Measurements from ENCODE around the gene AP1B1.
A peak's percentile ranks its signal among the peaks of the same experiment; 100 is the strongest.
"Not testable (repeated sequence)": the region's sequence is repeated elsewhere in the genome, so short reads cannot be mapped to it uniquely, and the experiment has no call there.

Gene AP1B1

DNA sequence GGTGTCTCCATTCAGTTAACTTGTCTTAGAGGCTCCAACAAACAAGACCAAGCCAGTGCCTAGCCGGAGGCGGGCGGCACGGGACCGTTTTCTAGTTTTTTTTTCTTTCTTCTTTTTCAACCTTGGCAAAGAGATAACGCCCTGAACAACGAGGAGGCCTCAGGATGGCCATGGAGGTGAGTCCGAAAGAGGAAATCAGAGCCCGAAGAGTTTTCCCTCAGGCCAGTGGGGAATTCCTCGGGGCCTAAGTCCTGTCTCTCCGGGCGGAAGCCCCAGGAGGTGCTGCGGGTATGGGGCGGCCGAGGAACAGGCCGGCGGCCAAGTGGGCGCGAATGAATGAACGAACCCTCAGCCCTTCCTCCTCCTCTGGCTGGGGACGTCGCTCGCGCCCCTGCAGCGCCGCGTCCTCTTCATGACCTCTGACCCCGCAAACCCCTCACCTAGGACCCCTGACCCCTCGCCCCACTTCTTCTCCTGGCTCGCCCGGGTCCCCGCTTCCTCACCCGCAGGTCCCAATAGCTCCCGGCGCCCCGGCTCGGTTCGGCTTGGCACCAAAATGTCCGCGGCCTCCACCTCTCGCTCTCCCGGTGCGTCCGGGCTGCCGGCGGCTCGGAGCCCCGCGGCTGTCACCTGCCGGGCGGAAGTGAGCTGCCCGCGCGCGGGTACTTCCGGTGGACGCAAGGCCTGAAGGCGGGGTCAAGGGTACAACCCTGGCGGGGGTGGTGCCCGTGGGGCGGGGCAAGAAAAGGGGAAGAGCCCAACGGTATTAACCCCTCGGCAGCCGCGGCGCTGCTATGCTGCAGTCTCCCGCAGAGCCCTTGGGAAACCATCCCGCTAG is at the start of gene AP1B1:
Gene AP1B1, minus strand, starts transcription at position 650 of the 838 bp plus-strand sequence. CDS start 21,327 bp downstream, outside the sequence.
- peak; percentile 13 for DNase-seq

DNA sequence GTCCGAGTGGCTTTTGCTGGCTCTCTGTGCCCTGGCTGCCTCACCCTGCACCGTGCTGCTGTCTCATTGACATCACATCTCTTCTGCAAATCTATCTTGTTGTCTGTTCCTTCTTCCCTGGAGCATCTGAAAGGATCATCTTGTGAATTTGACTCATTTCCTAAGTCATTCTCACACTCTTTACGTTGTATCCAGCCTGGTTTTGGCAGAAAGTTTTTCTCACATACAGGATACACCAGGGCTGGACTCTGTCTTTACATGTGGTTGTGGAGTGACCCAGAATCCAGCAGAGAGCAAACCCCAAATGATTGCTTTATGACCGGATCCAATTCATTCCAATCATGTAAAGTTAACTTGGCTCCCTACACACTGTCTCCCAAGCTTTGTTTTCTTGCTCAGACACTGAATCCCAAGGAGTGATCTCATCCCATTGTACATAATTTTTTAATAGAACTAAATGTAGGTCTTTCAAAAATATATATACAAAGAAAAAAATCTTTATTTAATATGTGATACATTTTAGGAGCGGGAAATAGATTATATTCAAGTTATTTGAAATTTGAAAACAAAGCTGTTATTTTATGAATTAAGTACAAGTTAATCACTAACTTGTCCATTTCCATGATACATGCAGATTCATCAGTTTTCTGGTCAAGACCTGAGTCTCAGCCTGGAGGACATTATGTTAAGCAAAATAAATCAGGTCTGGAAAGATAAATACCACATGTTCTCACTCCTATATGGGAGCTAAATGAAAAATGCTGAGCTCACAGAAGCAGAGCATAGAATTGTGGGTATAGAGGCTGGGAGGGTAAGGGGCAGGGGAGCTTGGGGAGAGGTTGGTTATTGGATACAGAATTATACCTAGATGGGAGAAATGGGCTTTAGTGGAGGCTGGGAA is 47.1 kb upstream of the AP1B1 start:
- no peak for DNase-seq

DNA sequence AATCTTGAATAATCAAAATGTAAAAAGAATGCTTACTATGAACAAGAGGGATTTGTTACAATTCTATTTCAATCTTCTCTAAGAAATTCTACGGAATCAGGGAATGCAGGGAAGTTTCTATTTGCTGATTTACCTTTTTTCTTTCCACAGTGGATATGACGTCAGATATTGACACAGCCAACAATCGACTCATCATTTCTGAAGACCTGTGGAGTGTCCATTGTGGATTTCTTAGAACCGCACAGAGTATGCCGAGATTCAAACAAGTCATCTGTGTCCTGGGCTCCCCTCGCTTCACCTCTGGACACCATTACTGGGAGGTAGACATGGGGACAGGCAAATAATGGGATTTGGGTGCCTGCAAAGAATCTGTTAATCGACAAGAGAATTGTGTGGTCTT is 45.9 kb upstream of the AP1B1 start:
- no peak for DNase-seq

DNA sequence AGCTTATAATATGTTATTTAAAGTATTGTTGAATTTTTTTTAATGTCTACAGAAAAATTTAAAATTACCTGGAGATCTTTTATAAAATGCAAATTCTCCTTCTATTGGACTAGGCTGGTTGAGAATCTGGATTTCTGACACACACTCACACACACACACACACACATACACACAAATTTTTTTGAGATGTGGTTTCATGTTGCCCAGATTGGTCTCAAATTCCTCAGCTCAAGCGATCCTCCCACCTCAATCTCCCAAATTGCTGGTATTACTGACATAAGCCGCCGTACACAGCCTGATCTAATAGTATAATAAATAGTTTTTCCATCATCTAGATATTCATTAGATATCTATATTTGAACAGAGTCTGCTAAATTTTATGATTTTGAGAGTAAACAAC is 45.5 kb upstream of the AP1B1 start:
- DNase-seq: no peak

DNA sequence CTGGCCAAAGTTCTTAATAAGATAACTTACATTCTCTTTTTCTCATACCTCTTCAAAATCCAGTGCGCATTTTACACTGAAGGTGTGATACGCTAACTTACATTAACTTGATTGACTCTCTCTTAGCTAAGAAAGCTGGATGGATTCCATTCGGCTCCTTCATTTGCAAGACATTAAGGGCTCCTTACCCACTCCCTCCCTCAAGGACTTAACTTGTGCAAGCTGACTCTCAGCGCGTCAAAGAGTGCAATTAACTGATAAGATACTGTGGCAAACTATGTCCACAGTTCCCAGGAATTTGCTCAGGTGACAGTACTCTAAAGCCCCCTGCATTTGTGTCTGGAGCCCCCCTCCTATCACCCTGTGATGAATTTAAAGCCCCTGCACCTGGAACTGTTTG is 43.6 kb upstream of the AP1B1 start:
- DNase-seq: no peak

DNA sequence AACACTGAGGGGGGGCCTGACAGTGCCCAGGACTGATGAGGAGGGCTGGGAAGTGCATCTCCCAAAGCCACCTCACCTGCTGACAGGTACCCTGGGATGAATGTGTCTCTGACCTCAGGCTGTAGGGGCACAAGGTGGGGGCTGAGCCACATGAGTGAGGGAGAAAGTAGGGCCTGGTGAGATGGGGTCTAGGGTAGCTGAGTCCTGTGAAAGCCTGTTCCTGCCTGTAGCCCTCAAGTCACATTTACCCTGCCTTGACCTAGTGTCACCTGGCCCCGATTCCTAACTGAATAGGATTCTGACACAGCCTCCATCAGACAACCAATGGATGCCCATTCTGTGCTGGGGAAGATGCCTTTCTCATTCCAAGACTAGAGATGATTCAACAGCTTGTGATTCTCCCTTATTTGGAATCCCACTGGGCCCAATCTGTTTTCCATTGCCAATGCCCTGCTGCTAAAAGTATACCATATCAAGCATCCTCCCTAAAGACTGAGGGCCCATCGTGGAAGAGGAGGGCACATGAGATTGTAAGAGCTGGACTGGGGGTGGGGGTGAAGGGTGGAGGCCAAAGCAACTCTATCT is 38.9 kb upstream of the AP1B1 start:
- no peak for DNase-seq

DNA sequence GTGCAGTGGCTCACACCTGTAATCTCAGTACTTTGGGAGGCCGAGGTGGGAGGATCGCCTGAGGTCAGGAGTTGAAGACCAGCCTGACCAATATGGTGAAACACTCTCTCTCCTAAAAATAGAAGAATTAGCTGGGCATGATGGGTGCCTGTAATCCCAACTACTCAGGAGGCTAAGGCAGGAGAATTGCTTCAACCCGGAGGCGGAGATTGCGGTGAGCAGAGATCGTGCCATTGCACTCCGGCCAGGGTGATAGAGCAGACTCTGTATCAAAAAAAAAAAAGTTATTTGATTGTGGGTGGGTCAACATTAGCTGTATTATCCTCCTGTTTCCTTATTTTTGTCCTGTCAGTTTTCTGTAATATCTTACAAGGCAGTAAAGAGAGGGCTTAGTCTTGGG is 38.1 kb upstream of the AP1B1 start:
- no peak for DNase-seq

DNA sequence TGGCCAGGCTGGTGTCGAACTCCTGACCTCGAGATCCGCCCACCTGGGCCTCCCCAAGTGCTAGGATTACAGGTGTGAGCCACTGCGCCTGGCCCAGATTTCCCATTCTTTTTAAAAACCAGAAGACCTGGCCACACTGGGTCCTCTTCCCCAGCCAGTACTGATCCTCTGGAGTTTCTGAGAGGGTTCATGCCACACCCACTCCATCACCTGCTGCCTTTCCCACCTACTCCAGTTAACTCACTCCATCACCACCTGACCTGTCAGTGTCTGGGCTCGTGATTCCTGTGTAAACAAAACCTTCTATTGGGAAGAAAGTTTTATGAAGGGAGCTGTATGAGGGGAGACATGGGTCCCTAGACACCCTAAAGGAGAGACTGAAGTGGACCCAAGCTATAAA is 30.3 kb upstream of the AP1B1 start:
- not testable (repeated sequence) for DNase-seq

DNA sequence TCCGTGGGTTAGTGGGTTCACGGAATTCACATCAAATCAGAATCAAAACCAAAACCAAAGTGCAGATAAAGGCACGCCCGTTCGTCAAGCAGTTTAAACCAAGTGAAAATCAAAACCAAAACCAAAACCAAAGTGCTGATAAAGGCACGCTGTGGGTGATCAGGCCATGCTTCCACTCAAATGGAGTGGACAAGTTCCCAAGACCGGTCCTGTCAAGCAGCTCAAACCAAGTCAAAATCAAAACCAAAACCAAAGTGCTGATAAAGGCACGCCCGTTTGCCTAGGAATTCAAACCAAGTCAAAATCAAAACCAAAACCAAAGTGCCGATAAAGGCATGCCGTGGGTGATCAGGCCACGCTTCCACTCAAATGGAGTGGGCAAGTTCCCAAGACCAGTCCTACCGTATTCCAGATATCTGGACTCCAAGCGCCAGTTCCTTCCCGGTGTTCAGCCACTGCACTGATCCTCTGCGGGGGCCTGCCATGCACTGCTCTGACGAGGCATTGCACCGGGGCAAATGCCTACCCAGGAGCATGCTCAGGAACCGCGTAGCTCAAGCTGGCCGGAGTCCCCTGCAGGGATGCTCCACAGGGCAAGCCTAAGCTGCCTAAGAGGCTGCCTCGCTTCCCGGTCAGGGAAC is 26.7 kb upstream of the AP1B1 start:
- DNase-seq: not testable (repeated sequence)

DNA sequence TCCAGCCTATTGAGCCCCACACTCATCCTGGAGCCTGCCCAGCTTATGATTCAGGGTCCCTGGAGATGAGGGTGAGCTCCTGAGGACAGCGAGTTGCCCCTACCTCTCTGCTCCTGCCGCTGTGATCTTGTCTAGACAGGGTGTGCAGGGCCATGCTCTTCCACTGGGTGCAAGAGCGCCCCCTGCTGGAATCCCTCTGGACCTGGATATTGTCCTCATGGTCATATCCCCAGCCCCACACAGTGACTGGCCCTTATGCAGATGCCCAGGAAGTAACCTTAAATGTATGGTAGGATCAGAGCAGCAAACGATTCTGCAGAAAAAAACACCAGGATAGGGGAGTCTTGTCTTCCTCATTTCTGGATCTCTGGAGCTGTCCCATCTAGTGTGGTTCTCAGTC is 24.4 kb upstream of the AP1B1 start:
- not testable (repeated sequence) for DNase-seq

DNA sequence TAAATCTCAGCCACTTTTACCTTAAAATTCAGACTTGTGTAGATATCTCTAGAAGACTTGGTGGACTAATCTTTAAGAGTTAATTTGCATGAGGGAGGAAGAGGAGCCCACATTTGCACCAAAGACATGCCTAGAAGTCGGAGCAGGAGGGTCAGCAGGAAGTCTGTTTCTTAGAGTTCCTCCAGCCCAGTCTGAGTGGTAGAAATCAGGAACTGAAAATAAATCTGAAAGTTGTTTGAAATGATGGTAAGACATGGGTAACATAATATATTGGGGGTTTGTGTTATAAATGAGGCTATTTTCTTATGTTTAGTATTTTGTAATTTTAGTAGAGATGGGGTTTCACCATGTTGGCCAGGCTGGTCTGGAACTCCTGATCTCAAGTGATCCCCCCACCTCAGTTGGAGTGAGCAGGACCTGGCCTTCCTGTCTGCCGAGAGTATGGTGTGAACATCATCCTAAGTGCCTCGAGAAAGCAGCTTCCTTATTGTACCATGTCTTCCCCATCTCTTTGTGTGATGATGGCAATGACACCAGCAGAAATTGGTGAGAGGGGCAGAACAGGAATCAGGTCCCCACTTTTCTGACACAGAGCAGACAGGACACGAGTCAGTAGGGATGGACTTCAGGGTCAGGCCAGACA is 23.3 kb upstream of the AP1B1 start:
- DNase-seq: not testable (repeated sequence)

DNA sequence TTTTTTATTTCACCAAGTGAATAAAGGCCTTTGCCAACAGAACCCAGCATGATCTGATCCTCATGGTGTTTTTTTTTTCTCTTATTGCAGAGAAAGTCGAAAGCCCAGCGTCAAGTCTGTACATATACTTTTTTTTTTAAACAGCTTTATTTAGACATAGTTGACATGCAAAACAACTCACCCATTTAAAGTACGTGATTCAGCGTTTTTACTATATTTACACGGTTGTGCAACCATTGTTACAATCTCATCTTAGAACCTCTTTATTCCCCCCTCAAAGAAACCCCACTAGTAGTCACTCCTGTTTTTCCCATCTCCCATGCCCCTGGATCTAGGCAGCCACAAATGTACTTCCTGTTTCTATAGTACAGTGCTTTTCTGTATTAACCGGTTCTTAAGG is 20.6 kb upstream of the AP1B1 start:
- no peak for DNase-seq

DNA sequence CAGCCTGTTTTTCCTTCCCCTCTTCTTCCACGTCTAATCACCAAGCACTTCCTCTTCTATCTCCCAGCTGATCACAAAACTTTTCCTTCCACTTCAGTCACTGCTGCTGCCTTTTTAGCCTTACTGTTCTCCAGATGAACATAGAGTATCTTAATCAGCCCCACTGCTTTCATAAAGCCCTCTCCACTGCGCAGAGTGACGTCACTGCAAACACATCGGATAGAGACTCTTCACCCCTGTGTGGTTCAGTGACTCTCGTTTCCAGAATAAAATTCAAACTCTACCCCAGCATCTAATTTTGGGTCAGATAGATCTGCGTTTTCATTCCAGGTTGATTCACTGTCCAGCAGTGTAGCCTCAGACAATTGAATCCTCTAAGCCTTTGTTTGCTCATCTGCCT is 13.2 kb upstream of the AP1B1 start:
- not testable (repeated sequence) for DNase-seq

DNA sequence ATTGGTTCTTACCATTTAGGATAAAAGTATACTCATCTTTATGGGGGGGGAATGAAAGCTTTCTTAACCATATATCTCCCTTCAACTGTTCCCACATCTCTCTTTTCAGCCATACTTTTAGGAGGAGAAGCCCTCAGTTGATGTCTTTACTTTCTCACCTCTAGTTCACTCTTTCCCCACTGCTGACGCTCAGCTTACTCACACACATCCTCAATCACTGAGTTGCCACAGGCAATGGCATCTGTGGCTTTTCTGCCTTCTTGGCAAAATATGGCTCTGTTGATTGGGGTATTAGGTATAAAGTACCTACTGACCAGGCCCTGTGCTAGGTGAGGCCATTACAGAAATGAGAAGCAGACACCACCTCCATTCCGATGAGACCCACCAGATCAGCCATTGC is 12.2 kb upstream of the AP1B1 start:
- DNase-seq: no peak

DNA sequence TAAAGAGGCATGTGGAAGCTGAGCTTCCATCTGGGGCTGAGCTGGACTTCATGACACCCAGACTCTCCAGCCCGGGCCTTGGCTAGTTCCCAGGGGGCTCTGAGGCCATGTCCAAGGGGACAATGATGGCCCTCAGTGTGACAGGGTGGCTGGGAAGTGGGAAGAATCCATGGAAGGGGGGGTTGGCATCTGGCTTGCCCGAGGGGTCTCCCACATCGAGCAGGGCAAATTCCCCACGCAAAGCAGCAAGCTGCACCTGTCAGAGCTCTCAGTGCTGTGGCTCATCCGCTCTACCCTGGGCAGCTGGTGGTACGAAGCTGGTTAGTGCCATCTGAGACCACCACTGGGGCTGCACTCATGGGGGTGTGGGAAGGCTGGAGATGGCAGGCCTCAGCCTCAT is 9.4 kb upstream of the AP1B1 start:
- DNase-seq: no peak

DNA sequence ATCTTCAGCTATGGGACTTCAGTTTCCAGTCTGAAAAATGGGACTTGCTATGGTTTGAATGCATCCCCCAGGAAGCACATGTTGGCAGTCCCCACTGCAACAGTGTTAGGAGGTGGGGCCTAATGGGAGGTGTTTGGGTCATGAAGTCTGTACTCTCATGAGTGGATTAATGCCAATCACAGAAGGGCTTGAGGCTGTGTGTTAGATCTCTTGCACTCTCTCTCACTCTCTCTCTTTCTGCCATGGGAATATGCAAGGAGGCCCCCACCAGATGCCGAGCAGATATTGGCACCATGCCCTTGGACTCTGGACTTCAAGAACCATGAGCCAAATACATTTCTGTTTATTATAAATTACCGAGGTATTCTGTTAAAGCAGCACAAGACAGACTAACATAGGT is 7.8 kb upstream of the AP1B1 start:
- DNase-seq: no peak

DNA sequence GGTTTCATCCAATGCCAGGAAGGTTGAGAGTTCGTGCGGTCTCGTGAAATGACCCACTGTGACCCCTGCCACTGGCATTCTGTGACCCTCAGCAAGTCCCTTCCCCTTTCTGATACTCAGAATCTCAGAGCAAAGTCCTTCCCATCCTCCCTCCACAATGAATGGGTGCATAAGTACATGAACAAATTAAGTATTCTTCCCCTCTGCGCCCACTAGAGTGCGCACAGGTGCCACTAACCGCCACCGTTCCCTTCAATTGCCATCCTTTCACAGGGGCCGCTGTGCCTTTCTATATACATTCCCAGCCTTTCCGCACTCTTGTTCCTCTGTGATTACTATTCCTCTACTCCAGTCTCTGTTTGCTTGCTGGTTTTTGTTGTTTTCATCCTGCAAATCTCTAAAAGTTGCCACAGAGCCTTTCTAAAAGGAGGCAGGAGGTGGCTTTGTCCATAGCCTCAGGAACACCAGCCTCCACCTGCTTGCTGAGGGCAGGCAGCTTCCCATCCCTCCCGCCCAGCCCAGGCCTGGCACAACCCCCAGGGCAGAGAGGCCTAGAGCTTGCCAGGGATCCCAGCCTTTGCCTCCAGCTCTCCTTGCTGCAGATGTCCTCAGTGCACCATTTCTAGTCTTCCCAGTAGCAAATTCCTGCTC is 6.7 kb upstream of the AP1B1 start:
- DNase-seq: peak; percentile 23

DNA sequence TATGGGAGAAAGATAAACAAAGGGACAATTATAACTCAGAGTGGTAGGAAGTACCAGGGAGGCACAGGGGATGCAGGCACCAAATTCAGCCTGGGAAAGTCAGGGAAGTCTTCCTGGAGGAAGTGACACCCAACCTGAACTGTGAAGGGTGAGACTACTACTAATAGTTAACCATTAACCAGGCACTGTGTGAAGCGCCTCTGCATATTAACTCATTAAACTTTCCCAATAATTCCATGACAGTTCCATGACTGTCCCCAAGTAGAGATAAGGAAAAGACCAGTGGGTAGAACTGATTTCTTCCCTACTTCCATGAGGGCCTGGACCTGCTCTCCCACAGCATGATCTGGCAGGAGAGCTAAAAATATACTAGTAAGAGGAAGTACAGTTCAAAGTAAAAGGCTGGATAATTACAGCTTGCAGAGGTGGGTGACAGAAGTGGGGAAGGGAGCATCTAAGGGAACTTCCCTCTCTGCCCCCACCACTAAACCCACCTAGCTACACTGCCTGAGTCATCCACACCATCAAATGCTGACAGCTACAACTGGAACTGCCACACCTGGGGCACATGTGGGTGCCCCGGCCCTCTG is 4.7 kb upstream of the AP1B1 start:
- no peak for DNase-seq

DNA sequence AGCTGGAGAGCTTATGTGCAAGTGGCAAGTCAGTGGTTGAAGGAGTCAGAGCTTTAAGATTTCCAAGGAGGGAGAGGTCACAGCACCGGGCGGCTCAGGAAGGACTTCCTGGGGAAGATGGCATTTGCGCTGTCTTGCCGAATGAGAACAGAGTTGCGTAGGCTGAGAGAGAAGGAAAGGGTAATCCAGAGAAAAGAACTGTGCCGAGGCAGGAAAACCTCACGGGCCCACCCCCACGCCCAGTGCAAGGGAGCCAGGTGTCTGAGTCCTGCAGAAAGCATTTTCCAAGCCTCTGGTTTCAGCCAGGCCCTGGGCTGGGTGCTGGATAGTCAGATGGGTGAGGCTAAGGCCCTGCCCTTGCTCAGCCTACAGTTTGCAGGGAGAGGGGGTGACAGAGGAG is 3.2 kb upstream of the AP1B1 start:
- no peak for DNase-seq

DNA sequence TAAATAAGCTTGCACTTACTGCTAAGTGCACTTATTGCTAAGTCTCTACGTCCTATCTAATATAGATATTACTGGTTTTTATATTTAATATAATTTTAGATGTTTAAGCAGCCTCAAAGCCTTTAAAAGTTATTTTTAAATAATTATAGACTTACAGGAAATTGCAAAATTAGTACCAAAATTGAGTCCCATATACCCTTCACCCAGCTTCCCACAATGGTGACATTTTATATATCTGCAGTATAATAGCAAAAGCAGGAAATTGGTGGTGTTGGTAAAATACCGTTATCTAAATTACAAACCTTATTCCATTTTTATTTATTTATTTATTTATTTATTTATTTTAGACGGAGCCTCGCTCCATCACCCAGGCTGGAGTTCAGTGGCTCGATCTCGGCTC is 1.9 kb upstream of the AP1B1 start:
- no peak for DNase-seq

DNA sequence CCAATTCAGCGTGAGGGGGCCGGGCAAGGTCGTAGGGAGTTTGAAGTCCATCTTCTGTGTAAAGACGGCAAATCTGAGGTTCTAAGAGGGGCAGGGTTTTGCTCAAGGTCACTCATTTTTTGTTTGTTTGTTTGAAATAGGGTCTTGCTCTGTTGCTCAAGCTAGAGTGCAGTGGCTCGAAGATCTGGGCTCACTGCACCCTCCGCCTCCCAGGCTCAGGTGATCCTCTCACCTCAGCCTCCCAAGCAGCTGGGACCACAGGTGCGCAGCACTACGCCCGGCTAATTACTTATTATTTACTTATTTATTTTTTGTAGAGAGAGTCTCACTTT is 355 bp upstream of the AP1B1 start:
- no peak for DNase-seq

DNA sequence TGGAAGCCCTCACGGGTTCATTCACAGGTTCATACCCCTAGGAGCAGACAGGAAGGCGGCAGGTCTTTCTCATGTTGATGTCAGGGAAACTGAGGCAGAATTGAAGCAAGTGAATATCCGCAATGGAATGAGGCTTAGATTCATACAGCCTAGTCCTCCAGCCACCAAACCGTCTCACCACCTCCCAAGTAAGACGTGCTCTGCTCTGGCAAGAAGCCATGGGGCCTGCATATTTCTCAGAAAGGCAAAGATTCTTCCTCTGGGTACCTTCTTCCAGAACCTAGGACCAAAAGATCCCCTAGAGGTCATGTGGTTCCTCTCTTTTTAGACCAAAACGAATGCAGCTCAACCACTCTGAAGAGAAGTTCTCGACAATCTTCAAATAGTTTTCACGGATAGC is 1.7 kb downstream of the AP1B1 start:
- DNase-seq: no peak
